GM12878 (cell line): Measurements from ENCODE around the gene CNTN3. TPM values are rescaled to one million over a fixed set of nuclear protein-coding genes. Genes with fewer than 3 reads are reported as not detected.

Experiments
- ATAC-seq: fragments of 200-7000 bp; cut with Tn5 transposase; 3 replicates; pipeline ENCODE4 v1.9.1; 2020; ENCODE audit warnings: mild to moderate bottlenecking, moderate library complexity
- BruUV-seq: library from RNA; stranded (reverse); fragments of 400-500 nt; replicated peaks from 2 replicates; lab custom pipeline; 2021; lab: Mats Ljungman, UMichigan
- CTCF ChIA-PET: fragments of 300-600 bp; sonication (Branson Sonifier 250); formaldehyde crosslinking; extraction: SDS; loops from one replicate; lab custom pipeline; 2021; ENCODE audit warnings: inconsistent platforms; lab: Yijun Ruan, JAX
- POLR2A ChIA-PET: fragments of 350-600 bp; formaldehyde crosslinking; extraction: SDS; loops from one replicate; lab custom pipeline; 2021; ENCODE audit warnings: inconsistent platforms; lab: Charles Lee
- RAD21 ChIA-PET: fragments of 300-600 bp; sonication (Branson Sonifier 250); formaldehyde crosslinking; loops from one replicate; lab custom pipeline; 2023; ENCODE audit warnings: antibody characterized with exemption; ENCODE audit not compliant: unreplicated experiment; lab: Charles Lee
- SMC1A ChIA-PET: fragments of 300-600 bp; sonication (Branson Sonifier 250); formaldehyde crosslinking; loops from one replicate; lab custom pipeline; 2023; ENCODE audit not compliant: unreplicated experiment, uncharacterized antibody; lab: Charles Lee
- DNase-seq: peaks from one replicate; pipeline ENCODE4 v3.0.0-alpha.2; 2011; ENCODE audit warnings: low read depth, low spot score
- FAIRE-seq: peaks from 3 replicates; lab custom pipeline; 2011; peaks lifted over from hg19 to GRCh38; lab: Jason Lieb, UNC
- H2AFZ ChIP-seq: 2 replicates; pipeline ENCODE4 v1.6.0; 2011; ENCODE audit warnings: low read depth, low read length, control low read depth; ENCODE audit not compliant: control insufficient read depth
- H3K27ac ChIP-seq: 2 replicates; pipeline ENCODE4 v1.5.1; 2011; ENCODE audit warnings: control low read depth; ENCODE audit not compliant: control insufficient read depth, insufficient read depth
- H3K27me3 ChIP-seq, 2 experiments: replicated peaks in 1 of 2; 2 replicates each; pipeline versions ENCODE4 v1.6.0 to v1.6.1; 2011; ENCODE audit warnings: low read length in 1 of 2; ENCODE audit not compliant: control insufficient read depth in 2 of 2, insufficient read depth in 2 of 2
- H3K36me3 ChIP-seq, 2 experiments: 2 replicates each; pipeline ENCODE4 v1.5.1; 2011; ENCODE audit warnings: low read length in 1 of 2; ENCODE audit not compliant: control insufficient read depth in 2 of 2, insufficient read depth in 2 of 2
- H3K4me1 ChIP-seq: 2 replicates; pipeline ENCODE4 v1.6.1; 2011; ENCODE audit warnings: mild to moderate bottlenecking, low read length, moderate library complexity, mixed read lengths; ENCODE audit not compliant: control insufficient read depth, insufficient read depth
- H3K4me2 ChIP-seq: 2 replicates; pipeline ENCODE4 v1.6.0; 2011; ENCODE audit warnings: control low read depth; ENCODE audit not compliant: control insufficient read depth, insufficient read depth
- H3K4me3 ChIP-seq: fragments of 200-600 bp; sonication (generic); 2 replicates; pipeline ENCODE4 v1.5.1; 2016
- H3K79me2 ChIP-seq: 2 replicates; pipeline ENCODE4 v1.6.0; 2011; ENCODE audit warnings: low read length; ENCODE audit not compliant: control insufficient read depth, insufficient read depth
- H3K9ac ChIP-seq: 2 replicates; pipeline ENCODE4 v1.8.0; 2011; ENCODE audit warnings: low read length, control low read depth, mixed read lengths; ENCODE audit not compliant: control insufficient read depth, insufficient read depth
- H3K9me3 ChIP-seq: replicated peaks from 3 replicates; pipeline ENCODE4 v1.5.1; 2011; ENCODE audit warnings: mild to moderate bottlenecking, low read length; ENCODE audit not compliant: control insufficient read depth, insufficient read depth
- H4K20me1 ChIP-seq: 2 replicates; pipeline ENCODE4 v1.6.0; 2011; ENCODE audit not compliant: control insufficient read depth, insufficient read depth
- BMI1 ChIP-seq: fragments of 450-650 bp; IDR thresholded peaks from 2 replicates; pipeline ENCODE4 v1.6.1; 2016; ENCODE audit warnings: mild to moderate bottlenecking, moderate library complexity, borderline replicate concordance
- HDAC2 ChIP-seq: fragments of 200-600 bp; sonication (generic); IDR thresholded peaks from 2 replicates; pipeline ENCODE4 v1.6.1; 2017
- MAX ChIP-seq: IDR thresholded peaks from 2 replicates; pipeline ENCODE4 v1.6.1; 2012; ENCODE audit warnings: low read depth, low read length, improper control_type of control experiment
- SMAD1 ChIP-seq: fragments of 450-650 bp; IDR thresholded peaks from 2 replicates; pipeline ENCODE4 v1.6.1; 2018; ENCODE audit warnings: mild to moderate bottlenecking, low read depth; ENCODE audit not compliant: partially characterized antibody
- SMARCA5 ChIP-seq: fragments of 450-650 bp; IDR thresholded peaks from 2 replicates; pipeline ENCODE4 v1.6.1; 2017; ENCODE audit warnings: mild to moderate bottlenecking
- STAT3 ChIP-seq: IDR thresholded peaks from 2 replicates; pipeline ENCODE4 v1.6.1; 2011; ENCODE audit warnings: low read depth, low read length, improper control_type of control experiment
- TARDBP ChIP-seq: IDR thresholded peaks from 2 replicates; pipeline ENCODE4 v1.6.1; 2016; ENCODE audit warnings: borderline replicate concordance
- TCF12 ChIP-seq: IDR thresholded peaks from 2 replicates; pipeline ENCODE4 v1.6.1; 2011; ENCODE audit warnings: low read depth, mild to moderate bottlenecking, low read length
- TCF3 ChIP-seq: IDR thresholded peaks from 2 replicates; pipeline ENCODE4 v1.6.1; 2012; ENCODE audit warnings: low read depth, mild to moderate bottlenecking, low read length, borderline replicate concordance; ENCODE audit not compliant: insufficient read depth
- YY1 ChIP-seq: IDR thresholded peaks from 2 replicates; pipeline ENCODE4 v1.6.1; 2011; ENCODE audit warnings: low read depth, mild to moderate bottlenecking, low read length
- WGBS: methylation state at CpG from one replicate; pipeline ENCODE4 v1.1.6; 2016; ENCODE audit warnings: low lambda C conversion rate; ENCODE audit not compliant: insufficient replicate concordance, insufficient coverage; ENCODE audit errors: missing lambda C conversion rate; 5-methylcytosine and 5-hydroxymethylcytosine counted together
- in situ Hi-C: fragments of 300-500 bp; cut with MboI; formaldehyde crosslinking; loops from 9 replicates; pipeline ENCODE4 v1.14.3; 2018; ENCODE audit warnings: mixed read lengths
- intact Hi-C: fragments of 100-400 bp; cut with micrococcal nuclease; formaldehyde crosslinking; loops from one replicate; pipeline ENCODE4 v1.14.2; 2022; ENCODE audit not compliant: unreplicated experiment
- polyA plus RNA-seq, 11 experiments: library from polyadenylated mRNA; depleted of rRNA in 4 of 11; unstranded in 6 of 11; stranded (reverse) in 5 of 11; fragments of >200 nt; fragmentation: Nextera tagmentation in 4 of 11; fragmentation: Illumina TruSeq in 1 of 11; extraction: Ambion mirVana in 4 of 11; extraction: Trizol in 1 of 11; gene quantifications; 1 replicate in 1 of 11; 2 replicates in 10 of 11; pipeline versions ENCODE4 v1.2.1 to v1.2.3, GENCODE V29; 2011 to 2016; ENCODE audit warnings: inconsistent platforms in 2 of 11, missing spikeins in 2 of 11, low read depth in 1 of 11
- total RNA-seq, 4 experiments: library from RNA; depleted of rRNA in 3 of 4; stranded (reverse); fragments of >200 nt in 3 of 4; fragmentation: Illumina TruSeq in 1 of 4; extraction: Trizol in 1 of 4; gene quantifications; 2 replicates each; pipeline versions ENCODE4 v1.2.1 to v1.2.3, GENCODE V29; 2013 to 2021
- TF ChIP-seq, protein P1 (sequence below): fragments of 150-350 bp; IDR thresholded peaks from 2 replicates; pipeline ENCODE4 v1.6.1; 2016; ENCODE audit warnings: low read depth, low read length

CNTN3 gene
- total and polyA plus RNA-seq, 10 of the 15 experiments (the other 5 are each of a cell fraction or from before 2014, with no cell fraction given), result 0.14 TPM; not detected in 9

GRCh38 chr3:74592359-74592758 lies 22.1 kb downstream of the CNTN3 start:
- POLR2A ChIA-PET, result no interaction called here
- H3K9me3 ChIP-seq, result no peaks in the 10 kb centered on the region
- no peaks in the 10 kb centered on the region for H3K4me1 ChIP-seq
- no TSS peak for BruUV-seq
- CTCF ChIA-PET, result no interaction called here
- H3K36me3 ChIP-seq, result no peaks in the 10 kb centered on the region
- no peak overlapping the region for H3K9ac ChIP-seq
- no peak overlapping the region for H3K4me3 ChIP-seq
- intact Hi-C loops, result no loop called here
- no peaks in the 10 kb centered on the region for H3K79me2 ChIP-seq
- TF ChIP-seq SMAD1 (no peak), SMARCA5 (no peak), TCF12 (no peak), YY1 (no peak), HDAC2 (no peak), TCF3 (no peak), TARDBP (no peak), BMI1 (no peak), MAX (no peak), STAT3 (no peak)
- TF ChIP-seq, protein P1, sequence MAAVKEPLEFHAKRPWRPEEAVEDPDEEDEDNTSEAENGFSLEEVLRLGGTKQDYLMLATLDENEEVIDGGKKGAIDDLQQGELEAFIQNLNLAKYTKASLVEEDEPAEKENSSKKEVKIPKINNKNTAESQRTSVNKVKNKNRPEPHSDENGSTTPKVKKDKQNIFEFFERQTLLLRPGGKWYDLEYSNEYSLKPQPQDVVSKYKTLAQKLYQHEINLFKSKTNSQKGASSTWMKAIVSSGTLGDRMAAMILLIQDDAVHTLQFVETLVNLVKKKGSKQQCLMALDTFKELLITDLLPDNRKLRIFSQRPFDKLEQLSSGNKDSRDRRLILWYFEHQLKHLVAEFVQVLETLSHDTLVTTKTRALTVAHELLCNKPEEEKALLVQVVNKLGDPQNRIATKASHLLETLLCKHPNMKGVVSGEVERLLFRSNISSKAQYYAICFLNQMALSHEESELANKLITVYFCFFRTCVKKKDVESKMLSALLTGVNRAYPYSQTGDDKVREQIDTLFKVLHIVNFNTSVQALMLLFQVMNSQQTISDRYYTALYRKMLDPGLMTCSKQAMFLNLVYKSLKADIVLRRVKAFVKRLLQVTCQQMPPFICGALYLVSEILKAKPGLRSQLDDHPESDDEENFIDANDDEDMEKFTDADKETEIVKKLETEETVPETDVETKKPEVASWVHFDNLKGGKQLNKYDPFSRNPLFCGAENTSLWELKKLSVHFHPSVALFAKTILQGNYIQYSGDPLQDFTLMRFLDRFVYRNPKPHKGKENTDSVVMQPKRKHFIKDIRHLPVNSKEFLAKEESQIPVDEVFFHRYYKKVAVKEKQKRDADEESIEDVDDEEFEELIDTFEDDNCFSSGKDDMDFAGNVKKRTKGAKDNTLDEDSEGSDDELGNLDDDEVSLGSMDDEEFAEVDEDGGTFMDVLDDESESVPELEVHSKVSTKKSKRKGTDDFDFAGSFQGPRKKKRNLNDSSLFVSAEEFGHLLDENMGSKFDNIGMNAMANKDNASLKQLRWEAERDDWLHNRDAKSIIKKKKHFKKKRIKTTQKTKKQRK, result no peak
- SMC1A ChIA-PET, result no interaction called here
- H3K27ac ChIP-seq, result no peak overlapping the region
- 19% methylated on average over 2 of the region's 2 CpGs for WGBS
- RAD21 ChIA-PET, result no interaction called here
- no peaks in the 10 kb centered on the region for H3K27me3 ChIP-seq
- no peak overlapping the region for H3K4me2 ChIP-seq
- no peak for FAIRE-seq
- no peaks in the 10 kb centered on the region for H4K20me1 ChIP-seq
- in situ Hi-C loops, result no loop called here
- no peak for DNase-seq
- no peak for ATAC-seq
- H2AFZ ChIP-seq, result no peak overlapping the region
